Measurements from ENCODE around the gene SUGCT.

The SUGCT gene

GRCh38 chr7:40584667-40585433, 450.0 kb downstream of the SUGCT start:
- Histone ChIP-seq H3K4me3 (ENCODE audit: low read depth, low read length) (no peak overlapping the region), H3K36me3 (ENCODE audit: control insufficient read depth, insufficient read depth, low read length) (no peaks in the 10 kb centered on the region), H3K27me3 (ENCODE audit: control insufficient read depth, insufficient read depth, low read length) (no peaks in the 10 kb centered on the region), H3K9me3 (ENCODE audit: control insufficient read depth, low read length) (no peaks in the 10 kb centered on the region), H3K9ac (no peak overlapping the region), H2AFZ (no peak overlapping the region), H3K27ac (no peak overlapping the region), H3K79me2 (no peaks in the 10 kb centered on the region), H3K4me1 (no peaks in the 10 kb centered on the region), H3K4me2 (ENCODE audit: low read length) (no peak overlapping the region)
- no peak for TF ChIP-seq CTCF (IDR thresholded peaks at IDR 0.05)

GRCh38 chr7:40586197-40586596, 451.4 kb downstream of the SUGCT start:
- no peak for TF ChIP-seq CTCF (IDR thresholded peaks at IDR 0.05)
- H3K36me3 ChIP-seq (ENCODE audit: control insufficient read depth, insufficient read depth, low read length): no peaks in the 10 kb centered on the region
- H2AFZ ChIP-seq: no peak overlapping the region
- no peaks in the 10 kb centered on the region for H3K4me1 ChIP-seq
- no peaks in the 10 kb centered on the region for H3K79me2 ChIP-seq
- H3K27ac ChIP-seq: no peak overlapping the region
- H3K4me3 ChIP-seq (ENCODE audit: low read depth, low read length): no peak overlapping the region
- H3K9ac ChIP-seq: no peak overlapping the region
- H3K9me3 ChIP-seq (ENCODE audit: control insufficient read depth, low read length): no peaks in the 10 kb centered on the region
- H3K27me3 ChIP-seq (ENCODE audit: control insufficient read depth, insufficient read depth, low read length): no peaks in the 10 kb centered on the region
- no peak overlapping the region for H3K4me2 ChIP-seq (ENCODE audit: low read length)

GRCh38 chr7:40587419-40587818, 452.6 kb downstream of the SUGCT start:
- no peaks in the 10 kb centered on the region for H3K79me2 ChIP-seq
- H3K4me1 ChIP-seq: no peaks in the 10 kb centered on the region
- no peaks in the 10 kb centered on the region for H3K9me3 ChIP-seq (ENCODE audit: control insufficient read depth, low read length)
- no peak overlapping the region for H3K9ac ChIP-seq
- H3K4me2 ChIP-seq (ENCODE audit: low read length): no peak overlapping the region
- no peak for TF ChIP-seq CTCF (IDR thresholded peaks at IDR 0.05)
- H3K27me3 ChIP-seq (ENCODE audit: control insufficient read depth, insufficient read depth, low read length): no peaks in the 10 kb centered on the region
- no peak overlapping the region for H3K27ac ChIP-seq
- no peak overlapping the region for H3K4me3 ChIP-seq (ENCODE audit: low read depth, low read length)
- no peak overlapping the region for H2AFZ ChIP-seq
- no peaks in the 10 kb centered on the region for H3K36me3 ChIP-seq (ENCODE audit: control insufficient read depth, insufficient read depth, low read length)

- H3K79me2 ChIP-seq: no peaks in the 10 kb centered on the region
- no peaks in the 10 kb centered on the region for H3K36me3 ChIP-seq (ENCODE audit: control insufficient read depth, insufficient read depth, low read length)
- no peaks in the 10 kb centered on the region for H3K4me1 ChIP-seq
- no peaks in the 10 kb centered on the region for H3K27me3 ChIP-seq (ENCODE audit: control insufficient read depth, insufficient read depth, low read length)
- H3K9me3 ChIP-seq (ENCODE audit: control insufficient read depth, low read length): no peaks in the 10 kb centered on the region
- no peak overlapping the region for H3K9ac ChIP-seq
- H3K27ac ChIP-seq: no peak overlapping the region
- no peak overlapping the region for H3K4me3 ChIP-seq (ENCODE audit: low read depth, low read length)
- H2AFZ ChIP-seq: no peak overlapping the region
- TF ChIP-seq CTCF (IDR thresholded peaks at IDR 0.05): no peak
- H3K4me2 ChIP-seq (ENCODE audit: low read length): no peak overlapping the region
Measured at GRCh38 chr7:40595129-40595528, 460.3 kb downstream of the SUGCT start.

- no peaks in the 10 kb centered on the region for H3K36me3 ChIP-seq (ENCODE audit: control insufficient read depth, insufficient read depth, low read length)
- H3K4me2 ChIP-seq (ENCODE audit: low read length): no peak overlapping the region
- H3K4me1 ChIP-seq: no peaks in the 10 kb centered on the region
- no peak overlapping the region for H3K27ac ChIP-seq
- H3K27me3 ChIP-seq (ENCODE audit: control insufficient read depth, insufficient read depth, low read length): no peaks in the 10 kb centered on the region
- no peaks in the 10 kb centered on the region for H3K9me3 ChIP-seq (ENCODE audit: control insufficient read depth, low read length)
- H3K9ac ChIP-seq: no peak overlapping the region
- no peak for TF ChIP-seq CTCF (IDR thresholded peaks at IDR 0.05)
- no peaks in the 10 kb centered on the region for H3K79me2 ChIP-seq
- H3K4me3 ChIP-seq (ENCODE audit: low read depth, low read length): no peak overlapping the region
- H2AFZ ChIP-seq: no peak overlapping the region
Measured at GRCh38 chr7:40595832-40596231, 461.0 kb downstream of the SUGCT start.

Data from parathyroid adenoma (tissue), 2 donors.